Breast epithelium (tissue), 3 donors: ENCODE data around the gene CALR.

Source experiments
- CTCF ChIP-seq, 3 donors: fragments of 450-650 bp; IDR thresholded peaks; one replicate each; pipeline ENCODE4 v1.5.1; 2016 to 2017; ENCODE audit warnings: antibody characterized with exemption in 3 of 3, mild to moderate bottlenecking in 3 of 3, moderate library complexity in 3 of 3
- POLR2A ChIP-seq: fragments of 450-650 bp; IDR thresholded peaks from one replicate; pipeline ENCODE4 v1.6.1; 2016; ENCODE audit warnings: antibody characterized with exemption, mild to moderate bottlenecking, moderate library complexity

- no peak for TF ChIP-seq CTCF (IDR thresholded peaks at IDR 0.05)
- no peak for TF ChIP-seq POLR2A
These were observed 36.2 kb downstream of the CALR start for GRCh38 chr19:12974301-12975220.
